ENCODE measurements around the gene THG1L.

DNA sequence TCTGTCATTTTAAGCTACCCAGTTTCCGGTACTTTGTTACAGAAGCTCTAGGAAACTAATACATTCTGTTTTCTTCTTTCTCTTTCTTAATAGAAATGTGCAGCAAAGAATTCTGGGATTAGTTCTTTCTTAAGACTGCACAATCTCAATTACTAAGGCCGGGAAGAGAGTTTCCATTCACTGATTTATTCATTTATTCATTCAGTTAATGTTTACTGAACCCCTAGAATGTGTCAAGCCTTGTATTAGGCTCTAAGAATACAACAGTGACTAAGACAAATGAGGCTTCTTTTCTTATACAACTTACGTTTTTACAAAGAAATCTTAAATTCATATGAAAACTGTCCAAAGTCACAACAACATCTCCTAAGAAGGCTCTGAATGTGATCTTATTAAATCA is 27.5 kb upstream of the THG1L start:
- TF ChIP-seq, protein P1, sequence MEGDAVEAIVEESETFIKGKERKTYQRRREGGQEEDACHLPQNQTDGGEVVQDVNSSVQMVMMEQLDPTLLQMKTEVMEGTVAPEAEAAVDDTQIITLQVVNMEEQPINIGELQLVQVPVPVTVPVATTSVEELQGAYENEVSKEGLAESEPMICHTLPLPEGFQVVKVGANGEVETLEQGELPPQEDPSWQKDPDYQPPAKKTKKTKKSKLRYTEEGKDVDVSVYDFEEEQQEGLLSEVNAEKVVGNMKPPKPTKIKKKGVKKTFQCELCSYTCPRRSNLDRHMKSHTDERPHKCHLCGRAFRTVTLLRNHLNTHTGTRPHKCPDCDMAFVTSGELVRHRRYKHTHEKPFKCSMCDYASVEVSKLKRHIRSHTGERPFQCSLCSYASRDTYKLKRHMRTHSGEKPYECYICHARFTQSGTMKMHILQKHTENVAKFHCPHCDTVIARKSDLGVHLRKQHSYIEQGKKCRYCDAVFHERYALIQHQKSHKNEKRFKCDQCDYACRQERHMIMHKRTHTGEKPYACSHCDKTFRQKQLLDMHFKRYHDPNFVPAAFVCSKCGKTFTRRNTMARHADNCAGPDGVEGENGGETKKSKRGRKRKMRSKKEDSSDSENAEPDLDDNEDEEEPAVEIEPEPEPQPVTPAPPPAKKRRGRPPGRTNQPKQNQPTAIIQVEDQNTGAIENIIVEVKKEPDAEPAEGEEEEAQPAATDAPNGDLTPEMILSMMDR (conservative IDR thresholded peaks at IDR 0.05; ENCODE audit: low read length): no peak
- no peak for TF ChIP-seq EZH2phosphoT487 (IDR thresholded peaks at IDR 0.05; ENCODE audit: borderline replicate concordance)
